Right forelimb (tissue), 1 donor: Measurements from ENCODE around the gene AP1AR.
A peak's percentile ranks its signal among the peaks of the same experiment; 100 is the strongest.

Experiments
- DNase-seq: peaks from one replicate; pipeline ENCODE4 v3.0.0-alpha.2; 2018

Gene AP1AR

GRCh38 chr4:112222219-112222955, 9.2 kb upstream of the AP1AR start:
- no peak for DNase-seq

GRCh38 chr4:112225157-112225556, 6.4 kb upstream of the AP1AR start:
- no peak for DNase-seq

- peak; percentile 99 for DNase-seq
These were observed 458 bp upstream of the AP1AR start for GRCh38 chr4:112230879-112231778.

GRCh38 chr4:112234952-112235609, 3.5 kb downstream of the AP1AR start:
- DNase-seq = peak; percentile 54

- DNase-seq = no peak
These were observed 4.5 kb downstream of the AP1AR start for GRCh38 chr4:112236040-112236439.

- DNase-seq = no peak
These were observed 7.2 kb downstream of the AP1AR start for GRCh38 chr4:112238833-112239232.

GRCh38 chr4:112245383-112245782, 13.8 kb downstream of the AP1AR start:
- DNase-seq = no peak

GRCh38 chr4:112247021-112247420, 15.4 kb downstream of the AP1AR start:
- no peak for DNase-seq

GRCh38 chr4:112251019-112251643, 19.5 kb downstream of the AP1AR start:
- DNase-seq = no peak

GRCh38 chr4:112252234-112252633, 20.6 kb downstream of the AP1AR start:
- DNase-seq = no peak

- DNase-seq = no peak
These were observed 21.9 kb downstream of the AP1AR start for GRCh38 chr4:112253382-112254000.

- no peak for DNase-seq
These were observed 25.5 kb downstream of the AP1AR start for GRCh38 chr4:112257098-112257497.

GRCh38 chr4:112266823-112267222, 35.2 kb downstream of the AP1AR start:
- no peak for DNase-seq

GRCh38 chr4:112270051-112270450, 38.5 kb downstream of the AP1AR start:
- no peak for DNase-seq

GRCh38 chr4:112270640-112271421, 39.2 kb downstream of the AP1AR start:
- no peak for DNase-seq

GRCh38 chr4:112272292-112272691, 40.7 kb downstream of the AP1AR start:
- DNase-seq = no peak

- DNase-seq = no peak
These were observed 43.4 kb downstream of the AP1AR start for GRCh38 chr4:112274959-112275358.

GRCh38 chr4:112276113-112276512, 44.5 kb downstream of the AP1AR start:
- no peak for DNase-seq

- DNase-seq = no peak
These were observed 45.6 kb downstream of the AP1AR start for GRCh38 chr4:112277220-112277619.

- DNase-seq = no peak
These were observed 46.3 kb downstream of the AP1AR start for GRCh38 chr4:112277705-112278448.
